GM10248 (cell line): ENCODE results near the gene ARL4C.

ENCODE experiments used
- CTCF ChIA-PET: fragments of 300-600 bp; sonication (Branson Sonifier 250); formaldehyde crosslinking; extraction: SDS; loops from one replicate; lab custom pipeline; 2021; ENCODE audit warnings: antibody characterized with exemption; lab: Yijun Ruan, JAX
- POLR2A ChIA-PET: fragments of 350-650 bp; sonication (Branson Sonifier 250); formaldehyde crosslinking; extraction: SDS; loops from one replicate; lab custom pipeline; 2020; ENCODE audit warnings: antibody characterized with exemption; lab: Yijun Ruan, JAX
- DNase-seq: peaks from one replicate; pipeline ENCODE4 v3.0.0; 2012; ENCODE audit errors: extremely low spot score
- TF ChIP-seq, protein P1 (sequence below): IDR thresholded peaks from 2 replicates; pipeline ENCODE4 v1.5.1; 2012; ENCODE audit warnings: mild to moderate bottlenecking, low read depth; ENCODE audit errors: extremely low read depth, missing control alignments, control extremely low read depth

The ARL4C gene

DNA sequence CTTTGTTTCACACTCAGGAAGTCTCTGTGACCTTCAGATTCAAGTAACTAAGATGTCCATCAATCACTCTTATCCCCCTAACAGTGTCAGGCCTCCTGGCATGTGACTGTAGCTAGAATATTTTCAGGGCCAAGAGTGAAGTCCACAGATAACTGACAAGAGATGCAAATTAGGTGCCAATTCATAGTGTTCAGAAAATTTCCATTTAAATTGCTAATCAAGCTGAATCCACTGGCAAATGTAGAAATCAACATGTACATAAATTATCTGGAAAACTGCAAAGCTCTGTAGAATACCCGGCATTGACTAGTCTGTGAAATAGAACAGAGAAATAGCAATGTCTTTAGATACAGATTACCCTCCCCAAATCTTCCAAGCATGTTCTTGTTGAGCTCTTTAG is 38.6 kb upstream of the ARL4C start:
- CTCF ChIA-PET, result interaction anchor here (5.5 kb wide), 1 partner anchor 10 kb away, joined by 38 read pairs; no protein-coding TSS in a partner anchor
- POLR2A ChIA-PET, result no interaction called here
- DNase-seq, result no peak
- TF ChIP-seq, protein P1, sequence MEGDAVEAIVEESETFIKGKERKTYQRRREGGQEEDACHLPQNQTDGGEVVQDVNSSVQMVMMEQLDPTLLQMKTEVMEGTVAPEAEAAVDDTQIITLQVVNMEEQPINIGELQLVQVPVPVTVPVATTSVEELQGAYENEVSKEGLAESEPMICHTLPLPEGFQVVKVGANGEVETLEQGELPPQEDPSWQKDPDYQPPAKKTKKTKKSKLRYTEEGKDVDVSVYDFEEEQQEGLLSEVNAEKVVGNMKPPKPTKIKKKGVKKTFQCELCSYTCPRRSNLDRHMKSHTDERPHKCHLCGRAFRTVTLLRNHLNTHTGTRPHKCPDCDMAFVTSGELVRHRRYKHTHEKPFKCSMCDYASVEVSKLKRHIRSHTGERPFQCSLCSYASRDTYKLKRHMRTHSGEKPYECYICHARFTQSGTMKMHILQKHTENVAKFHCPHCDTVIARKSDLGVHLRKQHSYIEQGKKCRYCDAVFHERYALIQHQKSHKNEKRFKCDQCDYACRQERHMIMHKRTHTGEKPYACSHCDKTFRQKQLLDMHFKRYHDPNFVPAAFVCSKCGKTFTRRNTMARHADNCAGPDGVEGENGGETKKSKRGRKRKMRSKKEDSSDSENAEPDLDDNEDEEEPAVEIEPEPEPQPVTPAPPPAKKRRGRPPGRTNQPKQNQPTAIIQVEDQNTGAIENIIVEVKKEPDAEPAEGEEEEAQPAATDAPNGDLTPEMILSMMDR, result no peak

DNA sequence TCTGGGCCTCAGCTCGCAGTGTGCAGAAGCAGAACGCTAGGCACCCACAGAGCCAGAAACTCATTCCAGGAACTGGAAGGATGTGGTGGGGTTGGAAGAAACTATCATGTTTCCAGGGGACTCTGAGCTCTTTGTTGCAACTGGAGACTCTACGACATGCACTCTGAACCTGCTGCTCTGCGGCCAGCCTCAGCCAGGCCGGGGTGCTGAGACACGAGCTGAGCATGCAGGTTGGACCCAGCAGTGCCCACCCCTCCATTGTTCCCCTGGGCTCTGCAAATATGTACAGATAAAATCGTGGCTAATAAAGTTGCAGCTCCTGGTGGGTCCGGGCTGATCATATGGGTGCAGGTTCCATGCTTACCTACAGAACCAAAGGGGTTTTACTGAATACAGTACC is 37.6 kb upstream of the ARL4C start:
- POLR2A ChIA-PET, result no interaction called here

DNA sequence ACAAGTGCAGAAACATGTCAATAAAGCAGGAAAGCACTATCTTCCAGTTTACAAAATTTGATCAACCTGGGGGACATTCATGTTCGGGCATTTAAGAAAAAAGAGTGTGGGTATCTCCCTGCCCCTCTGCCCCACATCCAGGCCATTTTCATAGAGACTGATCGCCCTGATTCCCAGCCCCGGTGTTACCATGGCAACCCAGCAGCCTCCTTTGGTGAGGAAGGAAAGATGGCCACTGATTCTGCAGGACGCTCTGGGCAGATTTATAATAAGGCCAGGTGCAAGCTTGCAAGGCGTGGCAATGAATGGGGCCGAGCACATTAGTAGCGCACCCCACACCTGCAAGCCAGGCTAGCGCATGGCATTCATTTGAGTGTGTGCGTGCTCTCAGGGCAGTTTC is 36.7 kb upstream of the ARL4C start:
- ChIA-PET POLR2A (no interaction called here), CTCF (interaction anchor here (5.5 kb wide), 1 partner anchor 11 kb away, joined by 38 read pairs; no protein-coding TSS in a partner anchor)
- TF ChIP-seq, protein P1, result no peak
- no peak for DNase-seq

More for the DNA sequence above, 37.6 kb upstream of the ARL4C start:
- TF ChIP-seq, protein P1, result no peak
- CTCF ChIA-PET, result interaction anchor here (5.5 kb wide), 1 partner anchor 11 kb away, joined by 38 read pairs; no protein-coding TSS in a partner anchor
- DNase-seq, result no peak

DNA sequence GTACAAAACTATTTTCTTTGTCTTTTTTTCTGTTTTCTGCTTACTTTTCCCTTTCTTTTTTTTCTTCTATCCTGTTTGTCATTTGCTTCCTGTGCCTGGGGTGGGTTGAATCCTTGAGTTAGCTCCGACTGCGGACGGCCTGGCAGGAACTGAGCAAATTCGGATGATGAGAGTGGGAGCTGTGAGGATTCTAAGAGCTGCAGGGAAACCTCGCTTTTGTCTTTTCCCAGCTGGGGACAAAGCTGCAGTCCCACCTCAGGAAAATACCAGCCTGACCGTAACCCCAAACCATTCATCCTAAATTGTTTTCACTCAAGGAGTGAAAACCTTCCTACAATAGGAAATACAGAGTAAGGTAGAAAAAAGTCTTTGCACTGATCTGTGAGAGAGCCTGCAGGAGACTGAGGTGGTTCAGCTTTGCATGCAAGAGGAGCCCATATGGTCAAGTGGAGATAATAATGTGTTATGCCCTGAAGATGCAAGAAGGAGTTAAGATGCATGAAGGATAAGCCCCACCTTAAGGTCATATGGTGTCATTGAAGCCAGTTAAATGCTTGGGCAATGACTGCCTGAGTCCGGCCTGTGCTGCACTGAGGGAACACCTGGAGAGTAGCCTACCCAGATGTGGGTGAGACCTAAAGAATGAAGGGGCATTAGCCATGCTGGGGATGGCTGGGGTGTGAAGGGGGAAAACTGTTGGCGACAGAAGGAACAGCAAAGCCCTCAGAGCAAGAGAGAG is 31.7 kb upstream of the ARL4C start:
- TF ChIP-seq, protein P1, result no peak
- ChIA-PET POLR2A (no interaction called here), CTCF (interaction anchor here (2.0 kb wide), 1 partner anchor 17 kb away, joined by 6 read pairs; no protein-coding TSS in a partner anchor)
- no peak for DNase-seq

DNA sequence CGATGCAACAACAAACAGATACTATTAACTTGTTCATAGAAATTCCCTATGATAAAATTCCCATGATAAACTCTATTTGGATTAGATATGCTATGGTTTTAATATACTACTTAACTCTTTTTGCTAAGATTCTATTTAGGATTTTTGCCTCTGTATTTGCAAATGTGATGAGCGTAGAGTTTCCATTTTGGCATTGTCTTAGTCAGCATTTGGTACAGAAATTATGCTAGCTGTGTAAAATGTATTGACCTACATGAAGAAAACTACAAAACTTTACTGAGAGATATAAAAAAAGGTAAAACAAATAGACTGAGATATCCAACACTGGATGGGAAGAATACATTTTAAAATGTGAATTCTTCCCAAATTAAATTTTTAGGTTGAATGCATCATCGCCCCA is 29.8 kb upstream of the ARL4C start:
- POLR2A ChIA-PET, result no interaction called here
- DNase-seq, result no peak
- CTCF ChIA-PET, result no interaction called here
- TF ChIP-seq, protein P1, result no peak

DNA sequence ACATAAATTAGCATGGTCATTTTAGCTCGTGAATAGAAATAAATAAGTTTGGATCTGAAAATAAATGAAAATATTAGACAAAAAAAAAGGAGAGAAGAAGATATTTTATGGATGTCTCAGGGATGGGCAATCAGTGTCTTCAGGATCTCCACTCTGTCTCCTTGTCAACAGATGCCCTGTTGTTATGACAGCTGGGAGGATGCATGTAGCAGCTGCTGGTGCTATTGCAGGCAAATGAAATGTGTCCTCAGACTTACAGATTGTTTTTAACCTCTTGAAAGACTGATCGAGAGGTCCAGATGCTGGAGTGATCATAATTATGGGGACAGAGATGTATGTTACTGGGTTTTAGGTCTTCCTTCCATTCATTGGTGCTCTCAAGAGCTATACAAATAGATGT is 24.7 kb upstream of the ARL4C start:
- TF ChIP-seq, protein P1, result no peak
- POLR2A ChIA-PET, result no interaction called here
- no peak for DNase-seq
- CTCF ChIA-PET, result interaction anchor here (0.8 to 1.4 kb wide), 2 partner anchors 23 to 24 kb away, joined by 3 to 5 read pairs; no protein-coding TSS in a partner anchor
